ENCODE measurements around the gene TXNIP.

TXNIP gene

GRCh38 chr1:145964328-145965118 lies 31.9 kb downstream of the TXNIP start, which contains the start of the genes ANKRD34A and POLR3GL:
ANKRD34A (minus strand) TSS chr1:145964575; CDS start chr1:145961759, 2,816 bp downstream.
POLR3GL (plus strand) TSS chr1:145964690; CDS start chr1:145974866, 10,176 bp downstream.
- peak in 55 of 56 donors; percentile 53 to 97 (median 92) for DNase-seq

DNA sequence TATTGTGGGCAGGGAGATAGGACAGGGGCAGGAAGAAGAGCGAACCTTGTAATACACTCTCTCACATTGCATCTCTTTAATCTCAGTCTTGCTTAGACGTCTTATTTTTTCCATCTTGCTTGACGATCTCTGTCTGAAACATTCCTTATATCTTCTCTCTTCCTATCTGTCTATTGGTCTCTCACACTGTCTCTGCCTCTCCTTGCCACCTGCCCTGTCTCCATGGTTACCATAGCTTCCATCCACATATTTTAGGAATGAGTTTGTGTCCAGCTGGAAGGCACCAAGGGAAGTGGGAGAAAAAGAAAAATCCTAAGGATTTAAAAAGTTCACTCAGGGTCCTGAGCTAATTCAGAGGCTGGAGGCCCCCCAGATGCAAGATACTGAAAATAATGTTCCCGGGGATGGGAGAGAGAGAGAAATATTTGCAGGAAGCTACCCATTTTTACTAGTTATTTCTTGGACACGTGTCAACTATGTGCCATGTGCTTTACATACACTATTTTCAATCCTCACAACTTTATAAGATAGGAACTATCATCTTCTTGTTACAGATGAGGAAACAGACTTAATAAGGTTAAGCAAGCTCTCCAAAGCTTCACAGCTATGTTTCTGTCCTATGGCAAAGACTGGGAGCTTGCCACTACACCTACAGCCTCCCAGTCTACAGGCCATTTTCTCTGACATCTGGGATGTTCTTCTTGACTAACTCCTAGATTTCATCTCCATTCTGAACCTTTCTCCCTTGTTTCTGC lies 32.9 kb downstream of the TXNIP start:
- DNase-seq = peak in 1 of 56 donors; percentile 7

DNA sequence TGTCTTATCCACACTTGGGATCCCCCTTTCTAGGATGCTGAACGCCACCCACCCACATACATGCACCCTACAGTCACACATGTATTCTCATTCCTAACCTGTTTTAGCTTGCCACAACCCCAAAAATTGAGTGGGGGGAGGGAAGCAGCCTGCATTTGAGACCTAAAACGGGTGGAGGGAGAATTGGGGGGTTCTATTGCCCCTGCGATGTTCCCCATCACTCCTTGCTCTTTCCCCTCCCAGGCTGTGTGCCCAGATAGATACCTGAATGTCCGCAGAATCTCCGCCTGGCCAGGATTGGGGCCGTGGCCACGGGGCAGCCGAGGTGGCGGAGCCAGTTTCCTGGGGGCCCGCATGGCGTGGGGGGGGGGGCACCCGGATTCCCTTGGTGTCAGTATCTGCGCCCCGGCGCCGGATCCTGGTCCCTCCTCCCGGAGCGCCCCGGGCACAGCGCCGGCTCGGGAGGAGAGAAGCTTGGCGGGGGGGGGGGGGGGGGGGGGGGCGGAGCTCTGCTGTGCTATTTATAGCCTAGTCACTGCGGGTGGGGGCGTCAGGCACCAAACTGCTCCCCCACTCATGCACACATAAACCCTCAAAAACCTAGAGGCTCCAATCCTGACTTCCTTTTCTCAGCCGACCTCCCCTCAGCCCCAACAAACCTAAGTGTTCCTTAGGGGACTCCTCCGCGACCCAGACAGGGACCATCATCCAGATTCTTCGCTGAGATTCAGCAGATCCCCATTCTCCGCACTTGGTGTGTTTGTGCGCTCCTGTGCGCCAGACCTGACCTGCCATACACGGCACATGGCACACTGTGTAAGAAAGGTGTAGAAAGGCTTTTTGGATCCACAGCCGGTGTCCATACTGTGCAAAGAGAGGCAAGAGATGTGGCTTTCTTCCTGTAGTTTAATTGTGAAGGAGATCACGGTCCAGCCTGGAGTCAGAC lies 33.9 kb downstream of the TXNIP start:
- peak in 55 of 56 donors; percentile 12 to 86 (median 63) for DNase-seq

DNA sequence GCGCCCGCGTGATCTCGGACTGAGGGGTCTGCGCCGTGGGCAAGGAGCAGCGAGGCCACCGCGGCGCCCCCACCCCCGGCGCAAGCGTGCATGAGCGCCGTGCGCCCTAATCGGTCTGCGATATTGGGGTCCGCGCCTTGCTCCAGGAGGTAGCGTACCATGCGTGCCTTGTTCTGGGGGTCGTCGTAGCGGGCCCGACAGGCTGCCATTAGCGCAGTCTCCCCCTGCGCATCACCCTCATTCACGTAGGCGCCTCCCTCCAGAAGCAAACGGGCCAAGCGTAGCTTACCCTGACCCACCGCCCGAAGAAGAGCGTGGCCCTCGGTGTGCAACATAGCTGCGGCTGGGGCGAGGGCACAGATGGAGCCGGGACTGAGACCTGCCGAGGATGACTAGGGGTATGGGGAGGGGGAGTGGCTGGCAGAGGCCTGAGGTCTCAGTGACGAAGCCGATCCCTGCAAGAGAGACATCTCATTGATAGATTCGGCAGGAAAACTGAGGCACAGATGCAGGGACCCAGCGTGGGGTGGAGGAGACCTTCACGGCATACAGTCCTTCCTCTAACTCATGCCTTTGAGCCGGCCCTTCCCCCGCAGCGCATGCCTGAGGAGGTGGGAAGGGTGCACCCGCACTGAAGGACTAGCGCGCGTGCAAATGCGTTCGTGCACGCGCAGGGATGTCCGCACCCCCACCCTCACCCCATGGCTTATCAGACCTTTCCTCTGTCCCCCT lies 34.8 kb downstream of the TXNIP start:
- peak in 47 of 56 donors; percentile 10 to 71 (median 41) for DNase-seq

DNA sequence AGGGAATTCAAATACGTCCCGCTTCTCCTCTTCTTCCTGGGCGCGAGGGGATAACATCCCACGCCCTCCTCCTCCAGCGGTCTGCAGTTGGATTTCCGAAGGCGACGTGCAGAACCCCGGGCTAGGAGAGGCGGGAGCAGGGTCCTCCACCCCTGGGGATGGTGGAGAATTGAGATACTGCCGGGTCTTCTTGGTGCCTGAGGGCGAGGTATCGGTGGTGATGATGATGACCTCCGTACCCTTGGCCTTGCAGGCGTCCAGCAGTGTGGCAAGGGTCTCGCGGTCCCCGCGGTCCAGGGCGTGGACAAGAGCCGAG lies 35.3 kb downstream of the TXNIP start:
- peak in 1 of 56 donors; percentile 19 for DNase-seq

- DNase-seq = peak in 50 of 56 donors; percentile 9 to 86 (median 66)
Observed at GRCh38 chr1:145960468-145961108, 35.8 kb downstream of the TXNIP start.

GRCh38 chr1:145959957-145960467 lies 36.4 kb downstream of the TXNIP start:
- peak in 1 of 56 donors; percentile 59 for DNase-seq

GRCh38 chr1:145959333-145959732 lies 37.0 kb downstream of the TXNIP start:
- DNase-seq = no peak

DNA sequence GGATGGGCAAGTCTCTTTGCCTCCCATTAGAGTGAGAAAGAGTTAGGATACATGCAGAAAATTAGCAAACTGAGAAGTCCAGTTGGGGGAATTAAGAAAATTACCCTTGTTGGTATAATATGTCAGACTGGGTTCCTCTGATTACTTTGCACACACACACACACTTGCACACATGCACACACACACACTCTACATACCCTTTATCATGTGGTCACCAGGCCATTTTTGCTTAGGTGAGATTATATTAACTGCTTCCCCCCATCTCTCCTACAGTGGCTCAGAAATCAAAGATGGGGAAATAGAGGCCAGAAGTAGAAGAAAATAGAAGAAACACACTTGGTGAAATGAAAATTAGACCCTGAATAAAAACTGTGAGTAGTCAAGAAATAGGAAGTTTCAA lies 37.6 kb downstream of the TXNIP start:
- no peak for DNase-seq

- peak; percentile 49 to 98 (median 95) for DNase-seq
Observed at GRCh38 chr1:145957443-145958319, 38.7 kb downstream of the TXNIP start, which contains the start of gene LIX1L. LIX1L (minus strand) TSS chr1:145958017; CDS start chr1:145957927, 90 bp downstream.

- peak in 10 of 56 donors; percentile 1 to 23 (median 14) for DNase-seq
Observed at GRCh38 chr1:145956781-145957442, 39.5 kb downstream of the TXNIP start.

- no peak for DNase-seq
Observed at GRCh38 chr1:145956361-145956760, 40.0 kb downstream of the TXNIP start.

DNA sequence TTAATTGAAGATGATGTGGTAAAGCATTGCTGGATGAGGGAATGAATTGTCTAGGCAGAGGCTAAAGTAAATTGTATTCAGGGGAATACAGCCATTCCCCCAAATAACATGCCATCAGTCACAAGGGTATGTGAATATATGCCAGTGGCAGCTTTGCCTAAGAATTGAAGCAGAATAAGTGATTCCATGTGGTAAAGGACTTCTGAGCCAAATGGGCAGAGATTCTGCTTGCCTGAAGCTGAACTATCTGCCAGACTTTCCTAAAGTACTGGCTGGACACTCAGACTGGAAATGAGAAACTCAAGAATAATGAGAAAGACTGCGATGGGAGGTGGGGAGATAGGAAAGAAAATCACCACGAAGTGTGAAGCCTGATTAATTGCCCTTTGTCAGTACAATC lies 40.9 kb downstream of the TXNIP start:
- peak in 3 of 56 donors; percentile 1 to 19 (median 5) for DNase-seq

GRCh38 chr1:145953861-145954260 lies 42.5 kb downstream of the TXNIP start:
- DNase-seq = no peak

GRCh38 chr1:145952903-145953302 lies 43.5 kb downstream of the TXNIP start:
- DNase-seq = no peak

- no peak for DNase-seq
Observed at GRCh38 chr1:145951526-145951925, 44.9 kb downstream of the TXNIP start.

- DNase-seq = no peak
Observed at GRCh38 chr1:145949219-145949618, 47.2 kb downstream of the TXNIP start.

DNA sequence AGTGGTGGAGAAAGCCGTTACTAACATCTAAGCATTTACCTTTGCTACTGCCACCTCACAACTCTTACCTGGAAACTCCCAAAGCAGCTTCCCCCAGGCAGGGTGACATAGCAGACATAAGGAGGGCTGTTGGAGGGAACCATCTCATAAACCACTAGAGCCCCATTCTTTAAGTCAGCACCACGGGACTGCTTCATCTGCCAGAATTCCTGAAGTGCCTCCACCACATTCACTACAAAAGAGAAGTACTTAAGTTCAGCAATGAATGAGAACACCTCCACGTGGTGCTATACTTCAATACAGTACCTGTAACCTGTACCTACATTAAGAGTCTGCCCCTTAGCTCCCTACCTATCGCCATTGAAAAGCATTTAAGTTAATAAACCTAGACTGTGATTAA lies 48.8 kb downstream of the TXNIP start:
- no peak for DNase-seq

Data from amygdala (tissue), 56 donors.